Measurements from ENCODE around the gene MID1.

DNA sequence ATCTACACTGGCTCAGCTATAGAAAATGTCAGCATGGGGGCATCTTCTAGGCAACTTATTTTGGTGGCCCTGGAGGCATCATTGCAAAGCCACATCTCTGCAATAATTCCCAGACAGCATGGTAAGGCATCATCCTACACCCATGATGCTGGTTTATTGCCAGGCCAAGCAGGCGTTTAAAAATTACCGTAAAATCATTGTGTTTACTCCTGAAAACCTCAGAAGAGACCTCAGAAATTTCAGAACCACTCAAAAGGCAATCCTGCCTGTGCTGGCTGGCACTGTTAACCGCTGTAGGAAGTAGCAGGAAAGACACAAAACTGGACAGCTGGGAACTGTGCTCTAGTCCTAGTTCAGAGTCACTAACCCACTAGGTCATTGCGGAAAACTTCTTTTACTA, 63.2 kb downstream of the MID1 start:
- TF ChIP-seq, protein P1, sequence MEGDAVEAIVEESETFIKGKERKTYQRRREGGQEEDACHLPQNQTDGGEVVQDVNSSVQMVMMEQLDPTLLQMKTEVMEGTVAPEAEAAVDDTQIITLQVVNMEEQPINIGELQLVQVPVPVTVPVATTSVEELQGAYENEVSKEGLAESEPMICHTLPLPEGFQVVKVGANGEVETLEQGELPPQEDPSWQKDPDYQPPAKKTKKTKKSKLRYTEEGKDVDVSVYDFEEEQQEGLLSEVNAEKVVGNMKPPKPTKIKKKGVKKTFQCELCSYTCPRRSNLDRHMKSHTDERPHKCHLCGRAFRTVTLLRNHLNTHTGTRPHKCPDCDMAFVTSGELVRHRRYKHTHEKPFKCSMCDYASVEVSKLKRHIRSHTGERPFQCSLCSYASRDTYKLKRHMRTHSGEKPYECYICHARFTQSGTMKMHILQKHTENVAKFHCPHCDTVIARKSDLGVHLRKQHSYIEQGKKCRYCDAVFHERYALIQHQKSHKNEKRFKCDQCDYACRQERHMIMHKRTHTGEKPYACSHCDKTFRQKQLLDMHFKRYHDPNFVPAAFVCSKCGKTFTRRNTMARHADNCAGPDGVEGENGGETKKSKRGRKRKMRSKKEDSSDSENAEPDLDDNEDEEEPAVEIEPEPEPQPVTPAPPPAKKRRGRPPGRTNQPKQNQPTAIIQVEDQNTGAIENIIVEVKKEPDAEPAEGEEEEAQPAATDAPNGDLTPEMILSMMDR (IDR thresholded peaks at IDR 0.05) = no peak
- TF ChIP-seq POLR2A (IDR thresholded peaks at IDR 0.05) = no peak

Measured in tibial nerve (tissue), 3 donors.